ENCODE measurements around the gene THUMPD3.

DNA sequence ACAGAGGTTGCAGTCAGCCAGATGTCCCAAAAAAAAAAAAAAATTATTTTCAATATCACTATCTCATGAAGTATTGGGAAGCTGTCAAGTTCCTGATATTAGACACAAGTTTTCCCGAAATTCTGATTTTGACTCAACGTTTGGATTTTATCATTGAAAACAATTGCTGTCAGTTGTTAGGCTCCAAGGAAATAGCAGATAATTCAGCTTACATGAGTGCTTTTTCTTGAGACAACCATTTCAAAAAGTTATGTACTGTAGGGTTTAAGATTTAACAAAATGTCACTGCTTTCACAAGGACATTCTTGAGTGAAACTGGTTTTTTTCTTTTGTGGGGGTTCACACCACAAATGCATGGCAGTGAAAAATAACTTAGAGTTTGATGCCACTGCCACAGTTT is 25.3 kb downstream of the THUMPD3 start:
- TF ChIP-seq EZH2 (IDR thresholded peaks at IDR 0.05): no peak
- no peak for TF ChIP-seq POLR2AphosphoS5 (IDR thresholded peaks at IDR 0.05; ENCODE audit: borderline replicate concordance, low read depth, low read length)
- no peak for TF ChIP-seq FOXP2 (optimal IDR thresholded peaks at IDR 0.05; ENCODE audit: control extremely low read depth, extremely low read length, insufficient read depth)
